CD4-positive, alpha-beta T cell treated with Interleukin-21 for 1 hour (primary cell): ENCODE results near the gene WDR5B.
"Not testable (repeated sequence)": the region's sequence is repeated elsewhere in the genome, so short reads cannot be mapped to it uniquely, and the experiment has no call there.

ENCODE experiments used
- DNase-seq: peaks from one replicate; pipeline ENCODE4 v3.0.0-alpha.2; 2020

The WDR5B gene

GRCh38 chr3:122415762-122416654 is at the start of gene WDR5B:
Gene WDR5B (minus strand): TSS chr3:122416062. CDS start chr3:122415528, 534 bp downstream.
- peak; percentile 98 for DNase-seq

GRCh38 chr3:122464659-122465058 is 48.8 kb upstream of the WDR5B start:
- no peak for DNase-seq

- DNase-seq = no peak
Measured at GRCh38 chr3:122462406-122462805, 46.5 kb upstream of the WDR5B start.

GRCh38 chr3:122461806-122462205 is 45.9 kb upstream of the WDR5B start:
- DNase-seq = no peak

- peak; percentile 5 for DNase-seq
Measured at GRCh38 chr3:122458992-122459391, 43.1 kb upstream of the WDR5B start.

GRCh38 chr3:122457706-122458105 is 41.8 kb upstream of the WDR5B start:
- no peak for DNase-seq

- no peak for DNase-seq
Measured at GRCh38 chr3:122456074-122456473, 40.2 kb upstream of the WDR5B start.

- no peak for DNase-seq
Measured at GRCh38 chr3:122451371-122451770, 35.5 kb upstream of the WDR5B start.

- DNase-seq = not testable (repeated sequence)
Measured at GRCh38 chr3:122448218-122448617, 32.4 kb upstream of the WDR5B start.

- DNase-seq = not testable (repeated sequence)
Measured at GRCh38 chr3:122444491-122444887, 28.6 kb upstream of the WDR5B start.

- not testable (repeated sequence) for DNase-seq
Measured at GRCh38 chr3:122443762-122444490, 28.1 kb upstream of the WDR5B start.

- no peak for DNase-seq
Measured at GRCh38 chr3:122443090-122443489, 27.2 kb upstream of the WDR5B start.

- no peak for DNase-seq
Measured at GRCh38 chr3:122435950-122436349, 20.1 kb upstream of the WDR5B start.

GRCh38 chr3:122430371-122430770 is 14.5 kb upstream of the WDR5B start:
- DNase-seq = no peak

- no peak for DNase-seq
Measured at GRCh38 chr3:122427857-122428471, 12.1 kb upstream of the WDR5B start.

GRCh38 chr3:122421836-122422235 is 6.0 kb upstream of the WDR5B start:
- DNase-seq = no peak

- no peak for DNase-seq
Measured at GRCh38 chr3:122421101-122421500, 5.2 kb upstream of the WDR5B start.

GRCh38 chr3:122416966-122417365 is 1.1 kb upstream of the WDR5B start:
- DNase-seq = no peak

GRCh38 chr3:122415104-122415744 is 638 bp downstream of the WDR5B start:
- peak; percentile 72 for DNase-seq

- DNase-seq = no peak
Measured at GRCh38 chr3:122414391-122414790, 1.5 kb downstream of the WDR5B start.

- DNase-seq = no peak
Measured at GRCh38 chr3:122410639-122411038, 5.2 kb downstream of the WDR5B start.

- DNase-seq = no peak
Measured at GRCh38 chr3:122410111-122410510, 5.8 kb downstream of the WDR5B start.

GRCh38 chr3:122409446-122409845 is 6.4 kb downstream of the WDR5B start:
- no peak for DNase-seq
